ENCODE measurements around the gene CRIP2. TPM values are rescaled to one million over a fixed set of nuclear protein-coding genes. Genes with fewer than 3 reads are reported as not detected.

Gene CRIP2
- total and polyA plus RNA-seq, 2 donors (not counting 1 experiment from before 2014, with no cell fraction given) = 6.0 to 81.6 TPM

DNA sequence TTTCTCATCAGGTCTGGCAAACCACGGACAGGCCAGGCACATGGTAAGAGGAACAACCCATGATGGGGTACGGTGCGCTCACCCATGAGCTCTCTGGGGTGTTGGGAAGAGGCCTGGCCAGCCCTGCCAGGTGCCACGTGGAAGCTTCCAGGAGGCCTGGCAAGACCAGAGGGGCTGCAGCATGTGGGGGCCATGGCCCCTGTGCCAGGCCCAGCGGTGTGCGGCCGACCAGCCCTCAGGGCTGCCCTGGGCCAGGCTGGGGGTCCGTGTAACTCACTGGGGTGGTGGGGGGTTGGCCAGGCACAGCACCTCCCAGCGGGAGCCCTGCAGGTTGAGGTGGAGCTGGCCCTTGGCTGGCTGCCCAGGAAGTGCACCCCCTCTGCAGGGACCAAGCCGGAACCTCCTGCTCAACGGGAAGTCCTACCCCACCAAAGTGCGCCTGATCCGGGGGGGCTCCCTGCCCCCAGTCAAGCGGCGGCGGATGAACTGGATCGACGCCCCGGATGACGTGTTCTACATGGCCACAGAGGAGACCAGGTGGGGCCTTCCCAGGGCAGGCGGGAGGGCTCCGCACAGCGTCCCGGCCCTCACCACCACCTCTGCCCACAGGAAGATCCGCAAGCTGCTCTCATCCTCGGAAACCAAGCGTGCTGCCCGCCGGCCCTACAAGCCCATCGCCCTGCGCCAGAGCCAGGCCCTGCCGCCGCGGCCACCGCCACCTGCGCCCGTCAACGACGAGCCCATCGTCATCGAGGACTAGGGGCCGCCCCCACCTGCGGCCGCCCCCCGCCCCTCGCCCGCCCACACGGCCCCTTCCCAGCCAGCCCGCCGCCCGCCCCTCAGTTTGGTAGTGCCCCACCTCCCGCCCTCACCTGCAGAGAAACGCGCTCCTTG lies 4.9 kb upstream of the CRIP2 start:
- CTCF ChIA-PET = interaction anchor here (1.4 to 1.9 kb wide), 3 partner anchors 12 to 59 kb away, joined by 4 to 7 read pairs (median 6); no protein-coding TSS in a partner anchor
- H2AFZ ChIP-seq (ENCODE audit: insufficient read depth, low read depth, low read length, poor library complexity, severe bottlenecking) = no peak overlapping the region
- intact Hi-C loops (cut with micrococcal nuclease) = no loop called here
- POLR2A ChIA-PET = no interaction called here
- H3K79me2 ChIP-seq (ENCODE audit: control insufficient read depth, insufficient read depth, low read length) = no peaks in the 10 kb centered on the region
- TF ChIP-seq, protein P1, sequence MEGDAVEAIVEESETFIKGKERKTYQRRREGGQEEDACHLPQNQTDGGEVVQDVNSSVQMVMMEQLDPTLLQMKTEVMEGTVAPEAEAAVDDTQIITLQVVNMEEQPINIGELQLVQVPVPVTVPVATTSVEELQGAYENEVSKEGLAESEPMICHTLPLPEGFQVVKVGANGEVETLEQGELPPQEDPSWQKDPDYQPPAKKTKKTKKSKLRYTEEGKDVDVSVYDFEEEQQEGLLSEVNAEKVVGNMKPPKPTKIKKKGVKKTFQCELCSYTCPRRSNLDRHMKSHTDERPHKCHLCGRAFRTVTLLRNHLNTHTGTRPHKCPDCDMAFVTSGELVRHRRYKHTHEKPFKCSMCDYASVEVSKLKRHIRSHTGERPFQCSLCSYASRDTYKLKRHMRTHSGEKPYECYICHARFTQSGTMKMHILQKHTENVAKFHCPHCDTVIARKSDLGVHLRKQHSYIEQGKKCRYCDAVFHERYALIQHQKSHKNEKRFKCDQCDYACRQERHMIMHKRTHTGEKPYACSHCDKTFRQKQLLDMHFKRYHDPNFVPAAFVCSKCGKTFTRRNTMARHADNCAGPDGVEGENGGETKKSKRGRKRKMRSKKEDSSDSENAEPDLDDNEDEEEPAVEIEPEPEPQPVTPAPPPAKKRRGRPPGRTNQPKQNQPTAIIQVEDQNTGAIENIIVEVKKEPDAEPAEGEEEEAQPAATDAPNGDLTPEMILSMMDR (IDR thresholded peaks at IDR 0.05) = no peak
- no peak for TF ChIP-seq EZH2 (IDR thresholded peaks at IDR 0.05; ENCODE audit: borderline replicate concordance, insufficient read depth, low read depth, low read length, poor library complexity, severe bottlenecking)
- H3K27ac ChIP-seq (ENCODE audit: low read length in 2 of 2) = no peak overlapping the region
- peaks cover 14% of the 10 kb centered on the region for H3K4me1 Mint-ChIP-seq
- peaks cover 0 to 11% (median 0%) of the 10 kb centered on the region in 3 donors for H3K9me3 ChIP-seq (ENCODE audit: control extremely low read depth in 1 of 3, control insufficient read depth in 2 of 3, insufficient read depth in 1 of 3, low read length in 2 of 3)
- H3K4me3 ChIP-seq (ENCODE audit: control extremely low read depth in 1 of 5, extremely low read depth in 1 of 5, insufficient read depth in 1 of 5, low read depth in 2 of 5, low read length in 4 of 5) = no peak overlapping the region
- no peak overlapping the region for H3K4me3 Mint-ChIP-seq
- H3K4me1 ChIP-seq (ENCODE audit: control insufficient read depth in 2 of 2, insufficient read depth in 2 of 2, low read length in 2 of 2) = peaks cover 8 to 17% of the 10 kb centered on the region in 2 donors
- DNase-seq (no peak), ATAC-seq (ENCODE audit: low read depth) (no peak)
- no peak overlapping the region for H3K27ac Mint-ChIP-seq
- H3K9ac ChIP-seq (ENCODE audit: low read length) = no peak overlapping the region
- H3K27me3 Mint-ChIP-seq = no peaks in the 10 kb centered on the region
- no peak overlapping the region for H3K4me2 ChIP-seq (replicated peaks; ENCODE audit: low read depth, low read length, poor library complexity, severe bottlenecking)
- peaks cover 5% of the 10 kb centered on the region for H4K20me1 ChIP-seq (ENCODE audit: control insufficient read depth, insufficient read depth, low read length, poor library complexity, severe bottlenecking)
- WGBS (ENCODE audit: insufficient coverage) = 86% methylated on average over 49 of the region's 54 CpGs
- peaks cover 0 to 23% (median 1%) of the 10 kb centered on the region in 4 experiments for H3K27me3 ChIP-seq (replicated peaks in 1 of 4; ENCODE audit: control extremely low read depth in 1 of 4, control insufficient read depth in 3 of 4, insufficient read depth in 4 of 4, low read length in 3 of 4)
- no peaks in the 10 kb centered on the region for H3K9me3 Mint-ChIP-seq (ENCODE audit: insufficient read depth)
- peaks cover 0 to 12% of the 10 kb centered on the region in 2 experiments for H3K36me3 ChIP-seq (replicated peaks in 1 of 2; ENCODE audit: control extremely low read depth in 1 of 2, control insufficient read depth in 1 of 2, extremely low read depth in 1 of 2, insufficient read depth in 2 of 2, low read length in 1 of 2)

Measured in B cell (primary cell).